ENCODE measurements around the gene VEPH1.

VEPH1 gene

GRCh38 chr3:157388976-157389375, 114.2 kb downstream of the VEPH1 start:
- no peak for DNase-seq (ENCODE audit: low read depth in 2 of 2)

GRCh38 chr3:157387708-157388435, 115.3 kb downstream of the VEPH1 start:
- DNase-seq (ENCODE audit: low read depth in 2 of 2), result no peak

- no peak for DNase-seq (ENCODE audit: low read depth in 2 of 2)
Observed at GRCh38 chr3:157384491-157384890, 118.7 kb downstream of the VEPH1 start.

GRCh38 chr3:157384031-157384430, 119.2 kb downstream of the VEPH1 start:
- DNase-seq (ENCODE audit: low read depth in 2 of 2), result no peak

GRCh38 chr3:157381606-157382005, 121.6 kb downstream of the VEPH1 start:
- no peak for DNase-seq (ENCODE audit: low read depth in 2 of 2)

- DNase-seq (ENCODE audit: low read depth in 2 of 2), result no peak
Observed at GRCh38 chr3:157379525-157380140, 123.6 kb downstream of the VEPH1 start.

GRCh38 chr3:157376603-157377300, 126.5 kb downstream of the VEPH1 start:
- DNase-seq (ENCODE audit: low read depth in 2 of 2), result no peak

GRCh38 chr3:157375342-157375986, 127.8 kb downstream of the VEPH1 start:
- DNase-seq (ENCODE audit: low read depth in 2 of 2), result no peak

- DNase-seq (ENCODE audit: low read depth in 2 of 2), result no peak
Observed at GRCh38 chr3:157374933-157375332, 128.3 kb downstream of the VEPH1 start.

- no peak for DNase-seq (ENCODE audit: low read depth in 2 of 2)
Observed at GRCh38 chr3:157373783-157374182, 129.4 kb downstream of the VEPH1 start.

- DNase-seq (ENCODE audit: low read depth in 2 of 2), result no peak
Observed at GRCh38 chr3:157370867-157371266, 132.3 kb downstream of the VEPH1 start.

- DNase-seq (ENCODE audit: low read depth in 2 of 2), result no peak
Observed at GRCh38 chr3:157369727-157370421, 133.3 kb downstream of the VEPH1 start.

GRCh38 chr3:157368171-157368570, 135.0 kb downstream of the VEPH1 start:
- DNase-seq (ENCODE audit: low read depth in 2 of 2), result no peak

GRCh38 chr3:157363393-157363792, 139.8 kb downstream of the VEPH1 start:
- DNase-seq (ENCODE audit: low read depth in 2 of 2), result no peak

GRCh38 chr3:157362348-157362747, 140.9 kb downstream of the VEPH1 start:
- no peak for DNase-seq (ENCODE audit: low read depth in 2 of 2)

GRCh38 chr3:157360044-157360443, 143.2 kb downstream of the VEPH1 start:
- no peak for DNase-seq (ENCODE audit: low read depth in 2 of 2)

- DNase-seq (ENCODE audit: low read depth in 2 of 2), result no peak
Observed at GRCh38 chr3:157356541-157356940, 146.7 kb downstream of the VEPH1 start.

GRCh38 chr3:157355276-157355675, 147.9 kb downstream of the VEPH1 start:
- DNase-seq (ENCODE audit: low read depth in 2 of 2), result no peak

GRCh38 chr3:157354722-157355121, 148.5 kb downstream of the VEPH1 start:
- no peak for DNase-seq (ENCODE audit: low read depth in 2 of 2)

- DNase-seq (ENCODE audit: low read depth in 2 of 2), result no peak
Observed at GRCh38 chr3:157354254-157354653, 149.0 kb downstream of the VEPH1 start.

GRCh38 chr3:157353652-157354051, 149.6 kb downstream of the VEPH1 start:
- no peak for DNase-seq (ENCODE audit: low read depth in 2 of 2)

GRCh38 chr3:157351981-157352380, 151.2 kb downstream of the VEPH1 start:
- no peak for DNase-seq (ENCODE audit: low read depth in 2 of 2)

Measured in stimulated activated CD4-positive, alpha-beta T cell treated with anti-CD3 and anti-CD28 coated beads, Interleukin-15, amount 100 ng/mL, for 48 hours (primary cell).